ENCODE data around the gene CYBB. TPM values are rescaled to one million over a fixed set of nuclear protein-coding genes. Genes with fewer than 3 reads are reported as not detected.

Gene CYBB
- total RNA-seq, 1 experiment from 2014 or later, result 13.4 TPM

GRCh38 chrX:37809970-37810369 lies 30.1 kb downstream of the CYBB start:
- H3K4me1 ChIP-seq (ENCODE audit: low read length), result peaks cover 36% of the 10 kb centered on the region
- H3K9ac ChIP-seq (ENCODE audit: low read length), result no peak overlapping the region
- H4K20me1 ChIP-seq (ENCODE audit: insufficient read depth, low read depth, low read length), result no peaks in the 10 kb centered on the region
- DNase-seq, result no peak
- no peaks in the 10 kb centered on the region for H3K27me3 ChIP-seq (ENCODE audit: low read length)
- H3K27ac ChIP-seq (ENCODE audit: low read length), result no peak overlapping the region
- no peak overlapping the region for H3K4me3 ChIP-seq (ENCODE audit: low read length)
- H2AFZ ChIP-seq (ENCODE audit: low read length), result no peak overlapping the region
- H3K9me2 ChIP-seq (replicated peaks; ENCODE audit: insufficient read depth, low read length), result no peaks in the 10 kb centered on the region
- H3K36me3 ChIP-seq (ENCODE audit: insufficient read depth, low read length), result no peaks in the 10 kb centered on the region
- no peak overlapping the region for H3K4me2 ChIP-seq (ENCODE audit: low read depth, low read length, poor library complexity, severe bottlenecking)
- no peaks in the 10 kb centered on the region for H3K9me3 ChIP-seq (ENCODE audit: low read length)
- H3K79me2 ChIP-seq (ENCODE audit: low read length), result no peaks in the 10 kb centered on the region

DNA sequence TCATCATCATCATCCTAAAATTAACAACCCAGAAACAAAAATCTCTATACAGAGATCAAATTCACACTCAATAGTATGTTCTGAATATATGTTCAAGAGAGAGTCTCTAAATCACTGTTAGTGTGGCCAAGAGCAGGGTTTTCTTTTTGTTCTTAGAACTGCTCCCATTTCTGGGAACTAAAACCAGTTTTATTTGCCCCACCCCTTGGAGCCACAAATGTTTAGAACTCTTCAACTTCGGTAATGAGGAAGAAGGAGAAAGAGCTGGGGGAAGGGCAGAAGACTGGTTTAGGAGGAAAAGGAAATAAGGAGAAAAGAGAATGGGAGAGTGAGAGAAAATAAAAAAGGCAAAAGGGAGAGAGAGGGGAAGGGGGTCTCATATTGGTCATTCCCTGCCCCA lies 32.3 kb downstream of the CYBB start:
- H3K4me3 ChIP-seq (ENCODE audit: low read length), result no peak overlapping the region
- H4K20me1 ChIP-seq (ENCODE audit: insufficient read depth, low read depth, low read length), result no peaks in the 10 kb centered on the region
- H3K27ac ChIP-seq (ENCODE audit: low read length), result peak overlapping the region; percentile 75
- H3K9ac ChIP-seq (ENCODE audit: low read length), result no peak overlapping the region
- H3K79me2 ChIP-seq (ENCODE audit: low read length), result no peaks in the 10 kb centered on the region
- peak overlapping the region; percentile 31 for H3K4me2 ChIP-seq (ENCODE audit: low read depth, low read length, poor library complexity, severe bottlenecking)
- no peak for DNase-seq
- no peaks in the 10 kb centered on the region for H3K36me3 ChIP-seq (ENCODE audit: insufficient read depth, low read length)
- H3K9me3 ChIP-seq (ENCODE audit: low read length), result no peaks in the 10 kb centered on the region
- peak overlapping the region; percentile 47; the same call in 1 of the 2 replicates for H2AFZ ChIP-seq (ENCODE audit: low read length)
- H3K4me1 ChIP-seq (ENCODE audit: low read length), result peaks cover 57% of the 10 kb centered on the region
- H3K27me3 ChIP-seq (ENCODE audit: low read length), result no peaks in the 10 kb centered on the region
- no peaks in the 10 kb centered on the region for H3K9me2 ChIP-seq (replicated peaks; ENCODE audit: insufficient read depth, low read length)

DNA sequence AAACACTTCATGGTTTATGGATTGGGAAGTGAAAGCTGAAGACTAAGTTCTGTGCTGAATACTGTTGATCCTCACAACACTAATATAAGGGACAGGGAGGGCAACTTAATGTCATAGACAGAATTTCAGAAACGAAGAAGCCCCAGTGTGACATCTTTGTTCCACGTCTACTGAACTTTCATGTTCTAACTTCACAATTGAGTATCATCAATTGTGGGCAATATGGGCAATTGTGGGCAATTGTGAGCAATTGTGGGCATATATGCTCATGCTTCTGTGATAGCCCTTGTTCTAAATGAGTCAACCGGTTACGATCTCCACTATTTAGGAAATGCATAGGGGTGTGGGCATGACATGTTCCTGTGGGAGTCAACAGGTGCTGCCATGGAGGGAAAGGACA lies 33.7 kb downstream of the CYBB start:
- H3K9ac ChIP-seq (ENCODE audit: low read length), result peak overlapping the region; percentile 7; the same call in 1 of the 2 replicates
- H3K4me3 ChIP-seq (ENCODE audit: low read length), result peak overlapping the region; percentile 12; the same call in 1 of the 2 replicates
- no peaks in the 10 kb centered on the region for H3K9me3 ChIP-seq (ENCODE audit: low read length)
- no peaks in the 10 kb centered on the region for H3K9me2 ChIP-seq (replicated peaks; ENCODE audit: insufficient read depth, low read length)
- H3K27me3 ChIP-seq (ENCODE audit: low read length), result no peaks in the 10 kb centered on the region
- H3K27ac ChIP-seq (ENCODE audit: low read length), result peak overlapping the region; percentile 75
- peak overlapping the region; percentile 11; the same call in 1 of the 2 replicates for H2AFZ ChIP-seq (ENCODE audit: low read length)
- no peaks in the 10 kb centered on the region for H4K20me1 ChIP-seq (ENCODE audit: insufficient read depth, low read depth, low read length)
- H3K4me2 ChIP-seq (ENCODE audit: low read depth, low read length, poor library complexity, severe bottlenecking), result peak overlapping the region; percentile 31
- DNase-seq, result no peak
- no peaks in the 10 kb centered on the region for H3K79me2 ChIP-seq (ENCODE audit: low read length)
- H3K36me3 ChIP-seq (ENCODE audit: insufficient read depth, low read length), result no peaks in the 10 kb centered on the region
- H3K4me1 ChIP-seq (ENCODE audit: low read length), result peaks cover 71% of the 10 kb centered on the region

DNA sequence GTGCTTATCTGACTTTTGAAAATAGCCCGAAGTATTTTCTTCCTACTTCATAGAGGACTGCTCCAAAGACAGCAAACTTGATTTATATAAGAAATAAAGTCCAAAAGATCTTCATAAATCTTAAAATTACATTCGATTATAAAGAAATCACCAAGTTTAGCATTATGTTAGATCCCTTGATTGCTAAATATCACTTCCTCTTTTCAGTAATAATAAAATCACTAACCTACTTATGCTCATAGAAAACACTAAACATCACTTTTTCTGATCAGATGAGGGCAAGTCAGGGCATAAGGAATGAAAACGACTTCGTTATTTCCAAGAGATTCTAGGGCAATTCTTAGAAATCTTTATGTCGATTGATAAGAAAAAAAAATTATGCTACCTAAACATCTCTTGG lies 35.5 kb downstream of the CYBB start:
- Histone ChIP-seq H3K9me3 (ENCODE audit: low read length) (no peaks in the 10 kb centered on the region), H3K27ac (ENCODE audit: low read length) (peak overlapping the region; percentile 93), H3K9ac (ENCODE audit: low read length) (no peak overlapping the region; the same call in 1 of the 2 replicates), H3K27me3 (ENCODE audit: low read length) (no peaks in the 10 kb centered on the region), H3K36me3 (ENCODE audit: insufficient read depth, low read length) (no peaks in the 10 kb centered on the region), H3K9me2 (replicated peaks; ENCODE audit: insufficient read depth, low read length) (no peaks in the 10 kb centered on the region), H3K4me1 (ENCODE audit: low read length) (peaks cover 84% of the 10 kb centered on the region), H2AFZ (ENCODE audit: low read length) (0 out of 2 replicates have a peak overlapping the region, but pooled peaks have one; percentile 39), H3K4me3 (ENCODE audit: low read length) (peak overlapping the region; percentile 27), H3K4me2 (ENCODE audit: low read depth, low read length, poor library complexity, severe bottlenecking) (peak overlapping the region; percentile 59), H4K20me1 (ENCODE audit: insufficient read depth, low read depth, low read length) (no peaks in the 10 kb centered on the region), H3K79me2 (ENCODE audit: low read length) (no peaks in the 10 kb centered on the region)
- DNase-seq, result peak; percentile 60

DNA sequence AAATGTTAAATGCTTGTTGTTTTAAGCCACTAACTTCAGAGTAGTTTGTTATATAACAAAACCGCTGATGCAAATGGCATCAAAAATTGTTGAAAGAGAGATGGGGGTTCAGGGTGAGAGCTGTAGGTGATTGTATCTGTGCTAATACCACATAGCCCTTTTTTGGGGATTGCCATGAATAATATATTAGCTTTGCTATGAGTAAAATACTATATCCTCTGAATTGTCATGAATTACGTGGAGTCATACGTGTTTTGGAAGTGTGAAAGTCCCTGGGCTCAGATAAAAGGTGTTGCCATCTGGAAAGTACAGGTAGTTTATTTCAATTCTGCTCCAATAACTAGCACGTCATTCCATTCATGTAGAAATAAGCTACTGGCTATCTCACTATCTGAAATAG lies 36.9 kb downstream of the CYBB start:
- H3K27ac ChIP-seq (ENCODE audit: low read length), result peak overlapping the region; percentile 93
- H3K27me3 ChIP-seq (ENCODE audit: low read length), result no peaks in the 10 kb centered on the region
- no peaks in the 10 kb centered on the region for H3K36me3 ChIP-seq (ENCODE audit: insufficient read depth, low read length)
- H3K9me2 ChIP-seq (replicated peaks; ENCODE audit: insufficient read depth, low read length), result no peaks in the 10 kb centered on the region
- H3K79me2 ChIP-seq (ENCODE audit: low read length), result no peaks in the 10 kb centered on the region
- H3K4me1 ChIP-seq (ENCODE audit: low read length), result peaks cover 84% of the 10 kb centered on the region
- peak overlapping the region; percentile 32 for H3K4me3 ChIP-seq (ENCODE audit: low read length)
- H4K20me1 ChIP-seq (ENCODE audit: insufficient read depth, low read depth, low read length), result no peaks in the 10 kb centered on the region
- peak overlapping the region; percentile 37 for H3K9ac ChIP-seq (ENCODE audit: low read length)
- peak overlapping the region; percentile 59 for H3K4me2 ChIP-seq (ENCODE audit: low read depth, low read length, poor library complexity, severe bottlenecking)
- no peaks in the 10 kb centered on the region for H3K9me3 ChIP-seq (ENCODE audit: low read length)
- DNase-seq, result no peak
- H2AFZ ChIP-seq (ENCODE audit: low read length), result peak overlapping the region; percentile 46; the same call in 1 of the 2 replicates

DNA sequence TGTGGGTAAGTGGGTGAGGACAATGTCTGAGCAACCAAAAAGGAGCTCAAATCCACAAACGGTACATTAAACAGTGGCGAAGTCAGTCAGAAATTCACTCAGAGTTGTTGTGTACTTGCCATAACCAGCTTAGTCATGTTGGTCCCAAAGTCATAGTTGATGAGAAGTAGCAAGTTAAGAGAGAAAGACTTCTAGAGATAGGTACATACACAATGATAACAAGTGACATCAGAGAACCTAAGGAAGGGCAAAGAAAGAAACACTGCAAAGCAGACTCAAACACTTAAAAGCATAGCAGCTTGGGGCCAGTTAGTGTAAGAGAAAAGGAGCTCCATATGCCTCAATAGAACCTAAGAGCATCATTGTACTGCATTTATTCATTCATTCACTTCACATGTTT lies 37.3 kb downstream of the CYBB start:
- H3K9ac ChIP-seq (ENCODE audit: low read length), result peak overlapping the region; percentile 37
- H4K20me1 ChIP-seq (ENCODE audit: insufficient read depth, low read depth, low read length), result no peaks in the 10 kb centered on the region
- peak; percentile 68 for DNase-seq
- peaks cover 80% of the 10 kb centered on the region for H3K4me1 ChIP-seq (ENCODE audit: low read length)
- peak overlapping the region; percentile 59 for H3K4me2 ChIP-seq (ENCODE audit: low read depth, low read length, poor library complexity, severe bottlenecking)
- H3K27me3 ChIP-seq (ENCODE audit: low read length), result no peaks in the 10 kb centered on the region
- H3K9me3 ChIP-seq (ENCODE audit: low read length), result no peaks in the 10 kb centered on the region
- no peaks in the 10 kb centered on the region for H3K79me2 ChIP-seq (ENCODE audit: low read length)
- H3K36me3 ChIP-seq (ENCODE audit: insufficient read depth, low read length), result no peaks in the 10 kb centered on the region
- peak overlapping the region; percentile 93 for H3K27ac ChIP-seq (ENCODE audit: low read length)
- peak overlapping the region; percentile 32 for H3K4me3 ChIP-seq (ENCODE audit: low read length)
- H3K9me2 ChIP-seq (replicated peaks; ENCODE audit: insufficient read depth, low read length), result no peaks in the 10 kb centered on the region
- peak overlapping the region; percentile 46; the same call in 1 of the 2 replicates for H2AFZ ChIP-seq (ENCODE audit: low read length)

DNA sequence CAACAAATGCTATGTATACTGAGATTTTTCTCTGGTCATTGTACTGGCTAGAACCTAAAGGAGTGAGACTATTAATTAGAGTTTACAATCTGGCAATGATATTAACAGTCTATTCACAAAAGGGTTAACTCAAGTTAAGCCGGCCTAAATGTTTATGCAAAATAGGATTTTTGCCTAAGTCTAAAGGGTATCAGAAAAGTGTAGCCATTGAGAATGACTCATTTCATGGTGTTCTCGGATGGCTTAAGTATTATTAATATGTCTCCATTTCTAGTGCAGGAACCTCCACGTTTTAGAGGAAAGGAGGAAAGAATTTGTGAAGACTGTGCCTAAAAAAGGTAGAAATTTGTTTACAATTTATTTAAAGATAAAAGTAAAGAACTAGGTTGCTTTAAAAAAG lies 37.7 kb downstream of the CYBB start:
- Histone ChIP-seq H3K9me2 (replicated peaks; ENCODE audit: insufficient read depth, low read length) (no peaks in the 10 kb centered on the region), H3K4me2 (ENCODE audit: low read depth, low read length, poor library complexity, severe bottlenecking) (peak overlapping the region; percentile 59), H2AFZ (ENCODE audit: low read length) (no peak overlapping the region), H3K27ac (ENCODE audit: low read length) (peak overlapping the region; percentile 93), H3K27me3 (ENCODE audit: low read length) (no peaks in the 10 kb centered on the region), H3K9ac (ENCODE audit: low read length) (peak overlapping the region; percentile 37), H3K36me3 (ENCODE audit: insufficient read depth, low read length) (no peaks in the 10 kb centered on the region), H3K79me2 (ENCODE audit: low read length) (no peaks in the 10 kb centered on the region), H4K20me1 (ENCODE audit: insufficient read depth, low read depth, low read length) (no peaks in the 10 kb centered on the region), H3K4me3 (ENCODE audit: low read length) (peak overlapping the region; percentile 32), H3K4me1 (ENCODE audit: low read length) (peaks cover 78% of the 10 kb centered on the region), H3K9me3 (ENCODE audit: low read length) (no peaks in the 10 kb centered on the region)
- peak; percentile 93 for DNase-seq

GRCh38 chrX:37818031-37818430 lies 38.2 kb downstream of the CYBB start:
- no peak overlapping the region for H2AFZ ChIP-seq (ENCODE audit: low read length)
- peak overlapping the region; percentile 93 for H3K27ac ChIP-seq (ENCODE audit: low read length)
- peaks cover 77% of the 10 kb centered on the region for H3K4me1 ChIP-seq (ENCODE audit: low read length)
- H3K9me3 ChIP-seq (ENCODE audit: low read length), result no peaks in the 10 kb centered on the region
- DNase-seq, result peak; percentile 91
- H3K4me3 ChIP-seq (ENCODE audit: low read length), result peak overlapping the region; percentile 58
- H3K9me2 ChIP-seq (replicated peaks; ENCODE audit: insufficient read depth, low read length), result no peaks in the 10 kb centered on the region
- H3K9ac ChIP-seq (ENCODE audit: low read length), result peak overlapping the region; percentile 61
- peak overlapping the region; percentile 59 for H3K4me2 ChIP-seq (ENCODE audit: low read depth, low read length, poor library complexity, severe bottlenecking)
- no peaks in the 10 kb centered on the region for H3K27me3 ChIP-seq (ENCODE audit: low read length)
- no peaks in the 10 kb centered on the region for H3K79me2 ChIP-seq (ENCODE audit: low read length)
- H3K36me3 ChIP-seq (ENCODE audit: insufficient read depth, low read length), result no peaks in the 10 kb centered on the region
- H4K20me1 ChIP-seq (ENCODE audit: insufficient read depth, low read depth, low read length), result no peaks in the 10 kb centered on the region
